ENCODE results near the gene BMI1. TPM values are rescaled to one million over a fixed set of nuclear protein-coding genes. Genes with fewer than 3 reads are reported as not detected.

The BMI1 gene
- total and polyA plus RNA-seq, 7 donors = 16.3 to 123 (median 58.9) TPM

DNA sequence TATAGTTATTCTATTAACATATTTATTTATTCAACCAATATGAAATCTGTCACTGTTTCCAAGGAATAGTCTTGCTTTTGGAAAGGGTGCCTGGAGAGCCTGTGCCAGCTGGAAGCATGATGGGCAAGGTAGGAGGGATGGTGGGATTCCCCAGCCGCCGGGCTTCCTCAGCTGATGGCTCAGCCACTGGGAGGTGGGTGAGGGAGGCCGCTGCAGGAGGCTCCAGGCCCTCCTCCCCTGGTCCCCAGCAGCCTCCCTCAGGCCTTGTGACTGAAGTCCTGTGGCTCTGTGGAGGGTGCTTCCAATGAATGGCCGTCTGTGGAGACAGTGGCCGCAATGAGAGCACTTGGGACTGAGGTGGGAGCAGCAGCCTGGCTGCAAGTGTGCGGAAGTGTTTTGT is 51.4 kb downstream of the BMI1 start:
- H3K4me1 ChIP-seq = peaks cover 0 to 6% (median 3%) of the 10 kb centered on the region in 4 donors
- H3K27me3 ChIP-seq = no peaks in the 10 kb centered on the region
- H3K36me3 ChIP-seq = no peaks in the 10 kb centered on the region
- DNase-seq = no peak
- H3K27ac ChIP-seq = no peak overlapping the region
- intact Hi-C loops (cut with DNase I) = no loop called here
- H3K9me3 ChIP-seq = no peaks in the 10 kb centered on the region
- no peak overlapping the region for H3K4me3 ChIP-seq
- TF ChIP-seq POLR2AphosphoS5 (IDR thresholded peaks at IDR 0.05) (no peak), POLR2A (IDR thresholded peaks at IDR 0.05) (no peak), EP300 (IDR thresholded peaks at IDR 0.05) (no peak)
- TF ChIP-seq, protein P1, sequence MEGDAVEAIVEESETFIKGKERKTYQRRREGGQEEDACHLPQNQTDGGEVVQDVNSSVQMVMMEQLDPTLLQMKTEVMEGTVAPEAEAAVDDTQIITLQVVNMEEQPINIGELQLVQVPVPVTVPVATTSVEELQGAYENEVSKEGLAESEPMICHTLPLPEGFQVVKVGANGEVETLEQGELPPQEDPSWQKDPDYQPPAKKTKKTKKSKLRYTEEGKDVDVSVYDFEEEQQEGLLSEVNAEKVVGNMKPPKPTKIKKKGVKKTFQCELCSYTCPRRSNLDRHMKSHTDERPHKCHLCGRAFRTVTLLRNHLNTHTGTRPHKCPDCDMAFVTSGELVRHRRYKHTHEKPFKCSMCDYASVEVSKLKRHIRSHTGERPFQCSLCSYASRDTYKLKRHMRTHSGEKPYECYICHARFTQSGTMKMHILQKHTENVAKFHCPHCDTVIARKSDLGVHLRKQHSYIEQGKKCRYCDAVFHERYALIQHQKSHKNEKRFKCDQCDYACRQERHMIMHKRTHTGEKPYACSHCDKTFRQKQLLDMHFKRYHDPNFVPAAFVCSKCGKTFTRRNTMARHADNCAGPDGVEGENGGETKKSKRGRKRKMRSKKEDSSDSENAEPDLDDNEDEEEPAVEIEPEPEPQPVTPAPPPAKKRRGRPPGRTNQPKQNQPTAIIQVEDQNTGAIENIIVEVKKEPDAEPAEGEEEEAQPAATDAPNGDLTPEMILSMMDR (IDR thresholded peaks at IDR 0.05) = no peak
- 93% methylated on average over 6 of the region's 6 CpGs for WGBS, 2 donors

DNA sequence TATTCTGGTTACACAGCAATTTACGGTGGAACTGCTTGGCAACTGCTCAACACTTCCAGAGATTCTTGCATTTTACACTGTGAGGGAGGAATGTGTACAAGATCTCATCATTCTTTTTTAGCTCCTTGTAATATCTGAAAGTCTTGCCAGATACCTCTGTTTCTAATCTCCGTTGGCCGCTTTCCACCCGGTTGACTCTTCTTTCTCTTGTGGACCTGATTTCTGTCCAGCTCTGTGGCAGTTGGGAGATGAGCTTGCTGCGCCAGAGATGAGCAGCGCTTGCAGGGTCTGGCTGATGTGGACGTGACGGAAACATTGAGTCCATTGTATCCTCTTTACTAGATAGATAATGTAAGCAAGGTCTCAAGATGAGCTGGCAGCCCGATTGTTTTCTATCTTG is 52.0 kb downstream of the BMI1 start:
- Histone ChIP-seq H3K9me3 (no peaks in the 10 kb centered on the region), H3K27ac (no peak overlapping the region), H3K27me3 (no peaks in the 10 kb centered on the region), H3K4me1 (peaks cover 0 to 6% (median 3%) of the 10 kb centered on the region in 4 donors), H3K4me3 (no peak overlapping the region), H3K36me3 (no peaks in the 10 kb centered on the region)
- TF ChIP-seq, protein P1 (IDR thresholded peaks at IDR 0.05) = no peak
- TF ChIP-seq POLR2AphosphoS5 (IDR thresholded peaks at IDR 0.05) (no peak), POLR2A (IDR thresholded peaks at IDR 0.05) (no peak), EP300 (IDR thresholded peaks at IDR 0.05) (no peak)
- no peak for DNase-seq
- intact Hi-C loops (cut with DNase I) = no loop called here
- WGBS, 2 donors = 80 to 82% methylated on average over 9 of the region's 9 CpGs

DNA sequence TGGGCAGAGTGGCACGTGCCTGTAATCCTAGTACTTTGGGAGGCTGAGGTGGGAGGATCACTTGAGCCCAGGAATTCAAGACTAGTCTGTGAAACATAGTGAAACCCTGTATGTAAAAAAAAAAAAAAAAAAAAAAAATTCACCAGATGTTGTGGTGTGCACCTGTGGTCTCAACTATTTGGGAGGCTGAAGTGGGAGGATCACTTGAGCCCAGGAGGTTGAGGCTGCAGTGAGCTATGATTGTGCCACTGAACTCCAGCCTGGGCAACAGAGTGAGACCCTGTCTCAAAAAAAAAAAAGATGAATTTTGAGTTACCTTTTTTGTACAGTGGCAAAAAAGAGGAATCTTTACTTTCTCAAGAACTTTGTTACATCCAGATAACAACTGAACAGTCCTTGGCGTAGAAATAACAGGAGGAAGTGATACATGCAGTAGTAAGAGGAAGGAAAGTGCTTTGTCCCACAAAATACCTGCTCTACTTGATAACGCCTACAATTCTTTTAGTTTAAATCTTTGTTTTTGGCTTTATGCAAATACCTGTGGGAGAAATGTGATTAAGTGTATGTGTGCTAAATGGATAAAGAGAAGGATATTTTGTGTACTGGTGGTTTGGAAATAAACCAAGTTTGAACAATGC is 53.7 kb downstream of the BMI1 start:
- intact Hi-C loops (cut with DNase I) = no loop called here
- no peaks in the 10 kb centered on the region for H3K9me3 ChIP-seq
- peaks cover 0 to 6% (median 3%) of the 10 kb centered on the region in 4 donors for H3K4me1 ChIP-seq
- TF ChIP-seq POLR2AphosphoS5 (IDR thresholded peaks at IDR 0.05) (no peak), EP300 (IDR thresholded peaks at IDR 0.05) (no peak), POLR2A (IDR thresholded peaks at IDR 0.05) (no peak)
- TF ChIP-seq, protein P1 (IDR thresholded peaks at IDR 0.05) = no peak
- no peaks in the 10 kb centered on the region for H3K27me3 ChIP-seq
- DNase-seq = no peak
- H3K4me3 ChIP-seq = no peak overlapping the region
- H3K27ac ChIP-seq = no peak overlapping the region
- WGBS, 2 donors = 76 to 79% methylated on average over 3 of the region's 3 CpGs
- no peaks in the 10 kb centered on the region for H3K36me3 ChIP-seq

DNA sequence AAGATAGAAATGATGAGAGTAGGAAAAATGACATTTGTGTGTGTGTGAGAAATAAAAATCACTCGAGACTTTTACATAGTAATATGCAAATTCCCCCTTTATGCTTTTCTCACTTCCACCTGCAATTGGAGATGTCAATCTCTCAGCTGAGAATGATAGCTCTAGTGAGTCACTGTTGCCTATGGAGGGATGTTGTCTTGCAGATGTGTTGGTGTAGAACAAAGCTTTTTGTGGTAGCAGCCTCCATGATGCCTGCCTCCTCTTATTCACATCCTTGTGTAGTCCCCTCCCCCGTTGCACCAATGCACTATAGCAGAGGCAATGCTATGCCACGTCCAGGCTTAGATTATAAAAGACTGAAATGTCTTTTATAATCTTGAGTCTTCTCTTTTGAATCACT is 58.2 kb downstream of the BMI1 start:
- 71 to 77% methylated on average over 3 of the region's 3 CpGs for WGBS, 2 donors
- Histone ChIP-seq H3K4me1 (no peaks in the 10 kb centered on the region), H3K9me3 (no peaks in the 10 kb centered on the region), H3K4me3 (no peak overlapping the region), H3K27ac (no peak overlapping the region), H3K36me3 (no peaks in the 10 kb centered on the region), H3K27me3 (no peaks in the 10 kb centered on the region)
- no peak for DNase-seq
- TF ChIP-seq, protein P1 (IDR thresholded peaks at IDR 0.05) = no peak
- TF ChIP-seq POLR2A (IDR thresholded peaks at IDR 0.05) = no peak
- no peak for TF ChIP-seq EP300 (IDR thresholded peaks at IDR 0.05)
- TF ChIP-seq POLR2AphosphoS5 (IDR thresholded peaks at IDR 0.05) = no peak
- intact Hi-C loops (cut with DNase I) = no loop called here

Small RNAs within 50 kb of the gene (small RNA-seq; reads per million reads assigned to genes)
- 0 reads per million in 3 donors for gene AL158211.3

Other genes starting within 250 kb of the BMI1 start
- not detected for gene EBLN1, start 103.1 kb upstream of the BMI1 start, total RNA-seq
- gene EBLN1, start 103.1 kb upstream of the BMI1 start, polyA plus RNA-seq = not detected
- 10 to 100 TPM; 45.3 to 80.1 (median 61.6) TPM for gene COMMD3, start 4.7 kb upstream of the BMI1 start, total RNA-seq
- 10 to 100 TPM; 42.3 to 61.9 (median 57.8) TPM for gene COMMD3, start 4.7 kb upstream of the BMI1 start, polyA plus RNA-seq
- not detected for gene SPAG6, start 24.4 kb downstream of the BMI1 start, total RNA-seq
- gene SPAG6, start 24.4 kb downstream of the BMI1 start, polyA plus RNA-seq = under 1 TPM in 1 of 3 donors, not detected in 2; 0.16 TPM

Data from sigmoid colon (tissue), 7 donors.